Right atrium auricular region (tissue), 2 donors: Measurements from ENCODE around the gene ARF3. TPM values are rescaled to one million over a fixed set of nuclear protein-coding genes. Genes with fewer than 3 reads are reported as not detected.

Experiments used
- DNase-seq: peaks from one replicate; pipeline ENCODE4 v3.0.0-alpha.2; 2019; ENCODE audit warnings: low spot score
- H3K27ac ChIP-seq, 2 donors: fragments of 200-600 bp; sonication (generic); 1 replicate in 1 of 2; 2 replicates in 1 of 2; pipeline ENCODE4 v1.5.1; 2016 to 2019
- H3K27me3 ChIP-seq, 2 donors: fragments of 200-600 bp; sonication (generic); one replicate each; pipeline versions ENCODE4 v1.5.1 to v1.6.0; 2017 to 2019
- H3K36me3 ChIP-seq: fragments of 200-600 bp; sonication (generic); one replicate; pipeline ENCODE4 v1.5.1; 2016
- H3K4me1 ChIP-seq, 2 donors: fragments of 200-600 bp; sonication (generic); one replicate each; pipeline versions ENCODE4 v1.5.1 to v1.6.0; 2017 to 2019
- H3K4me3 ChIP-seq, 2 donors: fragments of 200-600 bp; sonication (generic); 1 replicate in 1 of 2; 2 replicates in 1 of 2; pipeline ENCODE4 v1.5.1; 2017 to 2019; ENCODE audit warnings: mild to moderate bottlenecking in 1 of 2, moderate library complexity in 1 of 2
- H3K9me3 ChIP-seq, 2 donors: fragments of 200-600 bp; sonication (generic); one replicate each; pipeline ENCODE4 v1.5.1; 2019
- total RNA-seq, 2 donors: library from RNA; depleted of rRNA; stranded (reverse); fragments of >200 nt; gene quantifications; one replicate each; pipeline ENCODE4 v1.1.0, GENCODE V29; 2016
- TF ChIP-seq, protein P1 (sequence below), 2 donors: fragments of 200-600 bp; sonication (generic); IDR thresholded peaks; one replicate each; pipeline ENCODE4 v1.5.1; 2019; ENCODE audit warnings: antibody characterized with exemption in 2 of 2

The ARF3 gene
- total RNA-seq, 2 donors from 2014 or later = 35.5 to 48.8 TPM

DNA sequence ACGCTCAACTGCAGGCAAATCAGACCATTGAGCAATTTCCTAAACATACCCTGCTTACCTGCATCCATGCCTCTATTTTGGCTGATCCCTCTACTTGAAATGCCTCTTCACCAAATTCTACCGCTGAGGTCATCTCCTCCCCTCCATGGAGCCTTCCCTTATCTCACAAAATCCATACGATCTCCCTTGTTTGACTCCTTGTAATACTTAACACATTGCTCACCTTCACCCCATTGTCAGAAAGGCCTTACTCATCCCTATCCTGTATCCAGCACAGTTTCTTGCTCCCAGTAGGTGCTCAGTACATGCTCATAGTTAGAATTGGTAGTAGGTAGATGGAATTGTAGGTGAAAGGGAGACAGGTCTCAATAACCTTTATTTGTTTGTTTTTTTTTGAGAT lies 36.5 kb upstream of the ARF3 start:
- TF ChIP-seq, protein P1, sequence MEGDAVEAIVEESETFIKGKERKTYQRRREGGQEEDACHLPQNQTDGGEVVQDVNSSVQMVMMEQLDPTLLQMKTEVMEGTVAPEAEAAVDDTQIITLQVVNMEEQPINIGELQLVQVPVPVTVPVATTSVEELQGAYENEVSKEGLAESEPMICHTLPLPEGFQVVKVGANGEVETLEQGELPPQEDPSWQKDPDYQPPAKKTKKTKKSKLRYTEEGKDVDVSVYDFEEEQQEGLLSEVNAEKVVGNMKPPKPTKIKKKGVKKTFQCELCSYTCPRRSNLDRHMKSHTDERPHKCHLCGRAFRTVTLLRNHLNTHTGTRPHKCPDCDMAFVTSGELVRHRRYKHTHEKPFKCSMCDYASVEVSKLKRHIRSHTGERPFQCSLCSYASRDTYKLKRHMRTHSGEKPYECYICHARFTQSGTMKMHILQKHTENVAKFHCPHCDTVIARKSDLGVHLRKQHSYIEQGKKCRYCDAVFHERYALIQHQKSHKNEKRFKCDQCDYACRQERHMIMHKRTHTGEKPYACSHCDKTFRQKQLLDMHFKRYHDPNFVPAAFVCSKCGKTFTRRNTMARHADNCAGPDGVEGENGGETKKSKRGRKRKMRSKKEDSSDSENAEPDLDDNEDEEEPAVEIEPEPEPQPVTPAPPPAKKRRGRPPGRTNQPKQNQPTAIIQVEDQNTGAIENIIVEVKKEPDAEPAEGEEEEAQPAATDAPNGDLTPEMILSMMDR (IDR thresholded peaks at IDR 0.05) = no peak
- H3K27ac ChIP-seq = no peak overlapping the region
- no peaks in the 10 kb centered on the region for H3K9me3 ChIP-seq
- peaks cover 0 to 33% of the 10 kb centered on the region in 2 donors for H3K4me1 ChIP-seq
- no peak for DNase-seq
- H3K4me3 ChIP-seq = no peak overlapping the region
- no peaks in the 10 kb centered on the region for H3K36me3 ChIP-seq
- H3K27me3 ChIP-seq = peaks cover 8 to 14% of the 10 kb centered on the region in 2 donors

DNA sequence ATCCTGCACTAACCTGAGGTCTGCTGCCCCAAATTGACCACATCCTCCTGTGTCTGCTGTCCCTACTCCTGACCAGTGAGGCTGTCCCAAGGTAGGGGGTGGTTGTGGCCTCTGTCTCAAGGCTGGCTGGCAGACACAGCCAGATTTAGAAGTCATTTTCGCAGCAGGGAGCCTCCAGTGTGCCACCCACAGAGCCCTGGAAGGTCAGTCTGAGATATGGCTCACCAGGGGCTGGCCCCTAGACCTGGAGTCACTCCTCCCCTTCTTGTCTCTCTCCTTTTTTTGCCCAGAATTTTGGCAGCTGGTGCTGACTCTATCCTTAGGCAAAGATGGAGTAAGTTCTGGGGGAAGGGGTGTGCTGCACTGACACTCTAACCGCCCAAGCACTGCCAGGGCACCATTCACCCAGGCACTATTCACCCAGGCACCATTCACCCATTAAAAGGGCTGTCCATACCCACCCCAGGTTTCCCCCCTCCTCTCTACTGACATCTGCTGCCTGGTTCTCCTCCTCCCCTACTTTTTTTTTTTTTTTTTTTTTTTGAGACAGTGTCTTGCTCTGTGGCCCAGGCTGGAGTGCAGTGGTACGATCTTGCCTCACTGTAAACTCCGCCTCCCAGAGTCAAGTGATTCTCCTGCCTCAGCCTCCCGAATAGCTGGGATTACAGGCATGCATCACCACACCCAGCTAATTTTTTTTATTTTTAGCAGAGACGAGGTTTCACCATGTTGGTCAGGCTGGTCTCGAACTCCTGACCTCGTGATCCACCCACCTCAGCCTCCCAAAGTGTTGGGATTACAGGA lies 34.2 kb upstream of the ARF3 start:
- no peak overlapping the region for H3K4me3 ChIP-seq
- TF ChIP-seq, protein P1 (IDR thresholded peaks at IDR 0.05) = no peak
- peaks cover 0 to 10% of the 10 kb centered on the region in 2 donors for H3K4me1 ChIP-seq
- no peak overlapping the region for H3K27ac ChIP-seq
- no peak for DNase-seq
- H3K36me3 ChIP-seq = no peaks in the 10 kb centered on the region
- no peaks in the 10 kb centered on the region for H3K9me3 ChIP-seq
- H3K27me3 ChIP-seq = peaks cover 6 to 8% of the 10 kb centered on the region in 2 donors

DNA sequence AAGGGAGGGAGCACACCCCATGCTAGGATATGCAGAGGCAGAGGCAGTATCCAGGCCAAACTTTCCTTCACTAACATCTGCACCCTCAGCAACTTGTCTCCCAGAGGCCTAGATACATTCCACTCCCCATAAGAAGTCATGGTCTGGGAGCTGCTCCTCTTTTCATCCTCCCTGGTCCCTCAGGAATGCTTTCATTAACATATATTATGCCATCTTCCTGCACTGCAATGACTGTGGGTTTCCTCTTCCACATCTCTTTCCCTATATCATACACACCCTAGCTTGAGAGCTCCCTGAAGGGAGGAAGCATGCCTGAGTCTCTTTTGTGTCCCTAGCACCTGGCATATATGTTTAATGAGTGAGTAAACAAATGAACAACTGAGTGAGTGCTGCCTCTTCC lies 33.3 kb upstream of the ARF3 start:
- no peak overlapping the region for H3K4me3 ChIP-seq
- no peaks in the 10 kb centered on the region for H3K9me3 ChIP-seq
- peaks cover 6 to 8% of the 10 kb centered on the region in 2 donors for H3K27me3 ChIP-seq
- no peaks in the 10 kb centered on the region for H3K36me3 ChIP-seq
- peaks cover 0 to 17% of the 10 kb centered on the region in 2 donors for H3K4me1 ChIP-seq
- H3K27ac ChIP-seq = no peak overlapping the region
- no peak for DNase-seq
- TF ChIP-seq, protein P1 (IDR thresholded peaks at IDR 0.05) = no peak

DNA sequence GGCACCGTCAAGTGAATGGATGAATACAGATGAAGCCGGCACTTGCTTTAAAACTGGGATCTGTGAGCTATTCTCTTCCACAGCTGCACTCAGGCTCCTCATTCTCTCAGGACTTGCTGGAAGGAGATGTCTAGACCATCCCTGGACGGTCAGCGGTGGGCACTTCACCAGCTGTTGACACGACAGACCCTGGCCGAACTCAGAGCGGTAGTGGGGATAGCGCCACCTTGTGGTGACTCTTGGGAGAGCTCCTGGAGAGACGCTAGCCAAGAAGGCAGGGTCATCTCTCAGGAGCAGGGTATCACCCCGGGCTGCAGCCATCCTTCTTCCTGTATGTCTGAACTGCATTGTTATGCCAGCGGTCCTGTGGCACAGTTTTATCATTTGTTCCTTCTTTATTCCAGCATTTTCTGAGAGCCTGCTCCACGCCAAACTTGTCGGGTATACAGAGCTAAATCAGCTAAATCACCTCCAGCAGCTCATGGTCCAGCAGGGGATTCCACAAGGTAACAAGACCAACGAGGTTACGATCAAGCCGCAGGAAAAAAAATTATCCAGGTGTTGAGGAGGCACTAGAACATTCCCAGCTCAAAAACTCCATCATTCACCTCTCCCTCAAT lies 30.9 kb upstream of the ARF3 start:
- Histone ChIP-seq H3K4me3 (no peak overlapping the region), H3K27ac (no peak overlapping the region), H3K9me3 (no peaks in the 10 kb centered on the region), H3K27me3 (no peaks in the 10 kb centered on the region), H3K4me1 (peaks cover 0 to 12% of the 10 kb centered on the region in 2 donors), H3K36me3 (no peaks in the 10 kb centered on the region)
- no peak for DNase-seq
- TF ChIP-seq, protein P1 (IDR thresholded peaks at IDR 0.05) = peak; percentile 75 to 92

- Histone ChIP-seq H3K4me1 (peaks cover 0 to 12% of the 10 kb centered on the region in 2 donors), H3K9me3 (no peaks in the 10 kb centered on the region), H3K27me3 (peaks cover 0 to under 1% of the 10 kb centered on the region in 2 donors), H3K36me3 (no peaks in the 10 kb centered on the region), H3K4me3 (no peak overlapping the region), H3K27ac (no peak overlapping the region)
- TF ChIP-seq, protein P1 (IDR thresholded peaks at IDR 0.05) = no peak
- DNase-seq = no peak
Observed at GRCh38 chr12:48986720-48987291, 29.5 kb upstream of the ARF3 start.
